Measurements from ENCODE around the gene CEP85.

The CEP85 gene

GRCh38 chr1:26259005-26259404, 25.0 kb downstream of the CEP85 start:
- CTCF ChIA-PET = interaction anchor here (1.0 to 1.6 kb wide), 2 partner anchors 17 to 63 kb away, joined by 4 to 5 read pairs; no protein-coding TSS in a partner anchor
- no peak for TF ChIP-seq CTCF (IDR thresholded peaks at IDR 0.05; ENCODE audit: control extremely low read depth, extremely low read depth, low read depth, missing control alignments)
- DNase-seq (ENCODE audit: extremely low spot score) = no peak

GRCh38 chr1:26259578-26259977, 25.6 kb downstream of the CEP85 start:
- no peak for TF ChIP-seq CTCF (IDR thresholded peaks at IDR 0.05; ENCODE audit: control extremely low read depth, extremely low read depth, low read depth, missing control alignments)
- CTCF ChIA-PET = interaction anchor here (1.0 to 1.6 kb wide), 3 partner anchors 16 to 62 kb away, joined by 4 to 8 read pairs (median 5); partner anchors contain the start of gene CEP85
- DNase-seq (ENCODE audit: extremely low spot score) = no peak
- POLR2A ChIA-PET = no interaction called here

More at GRCh38 chr1:26259005-26259404, 25.0 kb downstream of the CEP85 start:
- POLR2A ChIA-PET = no interaction called here

GRCh38 chr1:26263212-26263611, 29.2 kb downstream of the CEP85 start:
- CTCF ChIA-PET = interaction anchor here (1.5 to 6.4 kb wide), 3 partner anchors 12 to 58 kb away, joined by 4 to 42 read pairs (median 7); partner anchors contain the start of gene CEP85
- TF ChIP-seq CTCF (IDR thresholded peaks at IDR 0.05; ENCODE audit: control extremely low read depth, extremely low read depth, low read depth, missing control alignments) = no peak
- DNase-seq (ENCODE audit: extremely low spot score) = no peak
- POLR2A ChIA-PET = no interaction called here

GRCh38 chr1:26265405-26265804, 31.4 kb downstream of the CEP85 start:
- POLR2A ChIA-PET = no interaction called here
- CTCF ChIA-PET = interaction anchor here (1.0 to 6.4 kb wide), 10 partner anchors 10 to 152 kb away, joined by 3 to 42 read pairs (median 6); partner anchors contain the start of genes CD52, CEP85 and ZNF593
- no peak for DNase-seq (ENCODE audit: extremely low spot score)
- no peak for TF ChIP-seq CTCF (IDR thresholded peaks at IDR 0.05; ENCODE audit: control extremely low read depth, extremely low read depth, low read depth, missing control alignments)

- ChIA-PET POLR2A (no interaction called here), CTCF (interaction anchor here (0.8 to 1.2 kb wide), 2 partner anchors 35 to 46 kb away, joined by 3 read pairs; partner anchors contain the start of gene CEP85)
- no peak for TF ChIP-seq CTCF (IDR thresholded peaks at IDR 0.05; ENCODE audit: control extremely low read depth, extremely low read depth, low read depth, missing control alignments)
- DNase-seq (ENCODE audit: extremely low spot score) = no peak
Measured at GRCh38 chr1:26268290-26269197, 34.5 kb downstream of the CEP85 start.

- no peak for DNase-seq (ENCODE audit: extremely low spot score)
- no peak for TF ChIP-seq CTCF (IDR thresholded peaks at IDR 0.05; ENCODE audit: control extremely low read depth, extremely low read depth, low read depth, missing control alignments)
- ChIA-PET POLR2A (interaction anchor here (0.6 kb wide), 1 partner anchor 415 kb away, joined by 3 read pairs; no protein-coding TSS in a partner anchor), CTCF (interaction anchor here (0.8 to 1.2 kb wide), 2 partner anchors 35 to 45 kb away, joined by 3 read pairs; partner anchors contain the start of gene CEP85)
Measured at GRCh38 chr1:26269198-26269550, 35.2 kb downstream of the CEP85 start.
